H9 (cell line): ENCODE measurements around the gene BOLA3. TPM values are rescaled to one million over a fixed set of nuclear protein-coding genes. Genes with fewer than 3 reads are reported as not detected.

Experiments
- DNase-seq: peaks from one replicate; pipeline ENCODE4 v3.0.0-alpha.2; 2017
- H2AFZ ChIP-seq: one replicate; pipeline ENCODE4 v1.6.1; 2013; ENCODE audit warnings: mild to moderate bottlenecking, low read length, control low read depth, moderate library complexity
- H2AK5ac ChIP-seq: 2 replicates; pipeline ENCODE4 v1.6.1; 2013; ENCODE audit warnings: low read length, control low read depth, mixed read lengths; ENCODE audit not compliant: insufficient read length
- H2BK120ac ChIP-seq: one replicate; pipeline ENCODE4 v1.6.1; 2013; ENCODE audit warnings: low read depth, mild to moderate bottlenecking, low read length, control low read depth, inconsistent platforms; ENCODE audit not compliant: poor library complexity, severe bottlenecking
- H2BK12ac ChIP-seq: 2 replicates; pipeline ENCODE4 v1.6.1; 2013; ENCODE audit warnings: low read length, control low read depth, mixed read lengths, low read depth; ENCODE audit not compliant: insufficient read length
- H2BK15ac ChIP-seq: 2 replicates; pipeline ENCODE4 v1.6.1; 2013; ENCODE audit warnings: low read depth, low read length, control low read depth
- H2BK20ac ChIP-seq: one replicate; pipeline ENCODE4 v1.6.1; 2013; ENCODE audit warnings: low read depth, mild to moderate bottlenecking, low read length, control low read depth, inconsistent platforms; ENCODE audit not compliant: poor library complexity, severe bottlenecking
- H2BK5ac ChIP-seq: 2 replicates; pipeline ENCODE4 v1.6.1; 2013; ENCODE audit warnings: low read length, control low read depth, mixed read lengths; ENCODE audit not compliant: insufficient read length
- H3K14ac ChIP-seq: 2 replicates; pipeline ENCODE4 v1.6.1; 2013; ENCODE audit warnings: low read length, control low read depth; ENCODE audit not compliant: insufficient read depth
- H3K18ac ChIP-seq: 2 replicates; pipeline ENCODE4 v1.6.1; 2013; ENCODE audit warnings: low read depth, mild to moderate bottlenecking, mixed read lengths, low read length, control low read depth; ENCODE audit not compliant: insufficient read length
- H3K23ac ChIP-seq: 2 replicates; pipeline ENCODE4 v1.6.1; 2013; ENCODE audit warnings: low read length, control low read depth, mixed read lengths, low read depth; ENCODE audit not compliant: insufficient read length
- H3K23me2 ChIP-seq: 2 replicates; pipeline ENCODE4 v1.6.1; 2013; ENCODE audit warnings: low read depth, mild to moderate bottlenecking, mixed read lengths, low read length, control low read depth; ENCODE audit not compliant: insufficient read length, poor library complexity, severe bottlenecking
- H3K27ac ChIP-seq: 2 replicates; pipeline ENCODE4 v1.5.1; 2013; ENCODE audit warnings: low read length, control low read depth, mixed read lengths, low read depth; ENCODE audit not compliant: insufficient read length
- H3K27me3 ChIP-seq: 2 replicates; pipeline ENCODE4 v1.6.1; 2013; ENCODE audit warnings: low read length, control low read depth, inconsistent platforms; ENCODE audit not compliant: insufficient read depth
- H3K4ac ChIP-seq: 2 replicates; pipeline ENCODE4 v1.6.1; 2013; ENCODE audit warnings: low read depth, mild to moderate bottlenecking, control low read depth, inconsistent platforms, low read length, moderate library complexity
- H3K4me1 ChIP-seq: 2 replicates; pipeline ENCODE4 v1.6.1; 2013; ENCODE audit warnings: low read length, control low read depth, inconsistent platforms; ENCODE audit not compliant: insufficient read depth
- H3K4me2 ChIP-seq: 2 replicates; pipeline ENCODE4 v1.6.1; 2013; ENCODE audit warnings: low read length, control low read depth, mixed read lengths; ENCODE audit not compliant: insufficient read length, insufficient read depth
- H3K56ac ChIP-seq: 2 replicates; pipeline ENCODE4 v1.6.1; 2013; ENCODE audit warnings: low read depth, mild to moderate bottlenecking, mixed read lengths, low read length, control low read depth; ENCODE audit not compliant: insufficient read length
- H3K79me1 ChIP-seq: 2 replicates; pipeline ENCODE4 v1.6.1; 2013; ENCODE audit warnings: low read depth, mild to moderate bottlenecking, moderate library complexity, low read length, control low read depth, inconsistent platforms; ENCODE audit not compliant: insufficient read depth, poor library complexity, severe bottlenecking
- H3K79me2 ChIP-seq: 2 replicates; pipeline ENCODE4 v1.6.1; 2013; ENCODE audit warnings: low read length, control low read depth, inconsistent platforms; ENCODE audit not compliant: insufficient read depth
- H3K9ac ChIP-seq: 2 replicates; pipeline ENCODE4 v1.6.1; 2013; ENCODE audit warnings: low read length, control low read depth, mixed read lengths; ENCODE audit not compliant: insufficient read length; ENCODE audit errors: extremely low read depth
- H3K9me3 ChIP-seq: one replicate; pipeline ENCODE4 v1.6.1; 2013; ENCODE audit warnings: low read depth, low read length, inconsistent platforms; ENCODE audit not compliant: control insufficient read depth
- H3T11ph ChIP-seq: one replicate; pipeline ENCODE4 v1.6.1; 2013; ENCODE audit warnings: mild to moderate bottlenecking, low read length, control low read depth, inconsistent platforms
- H4K20me1 ChIP-seq: one replicate; pipeline ENCODE4 v1.6.1; 2013; ENCODE audit not compliant: control insufficient read depth, insufficient read length, insufficient read depth
- H4K5ac ChIP-seq: 2 replicates; pipeline ENCODE4 v1.6.1; 2013; ENCODE audit warnings: low read depth, mild to moderate bottlenecking, mixed read lengths, low read length, control low read depth; ENCODE audit not compliant: insufficient read length
- H4K8ac ChIP-seq: replicated peaks from 2 replicates; pipeline ENCODE4 v1.6.1; 2013; ENCODE audit warnings: low read length, control low read depth, mixed read lengths, low read depth; ENCODE audit not compliant: insufficient read length
- H4K91ac ChIP-seq: 2 replicates; pipeline ENCODE4 v1.6.1; 2013; ENCODE audit warnings: low read depth, mild to moderate bottlenecking, moderate library complexity, mixed read lengths, low read length, control low read depth; ENCODE audit not compliant: insufficient read length
- H3K27ac Mint-ChIP-seq, 3 experiments: 2 replicates in 2 of 3; 3 replicates in 1 of 3; pipeline ENCODE4 v1.8.0; 2020 to 2021; ENCODE audit warnings: mixed read lengths in 3 of 3, mild to moderate bottlenecking in 1 of 3, moderate library complexity in 1 of 3
- H3K27me3 Mint-ChIP-seq: 2 replicates; pipeline ENCODE4 v1.8.0; 2021; ENCODE audit warnings: low read depth, mild to moderate bottlenecking, moderate library complexity, mixed read lengths
- H3K36me3 Mint-ChIP-seq, 3 experiments: 2 replicates in 2 of 3; 3 replicates in 1 of 3; pipeline ENCODE4 v1.8.0; 2020 to 2021; ENCODE audit warnings: low read depth in 3 of 3, mixed read lengths in 3 of 3; ENCODE audit not compliant: insufficient read depth in 1 of 3
- H3K4me1 Mint-ChIP-seq, 2 experiments: 2 replicates each; pipeline ENCODE4 v1.8.0; 2020; ENCODE audit warnings: mixed read lengths in 2 of 2
- H3K4me3 Mint-ChIP-seq, 2 experiments: 2 replicates in 1 of 2; 3 replicates in 1 of 2; pipeline ENCODE4 v1.8.0; 2020 to 2021; ENCODE audit warnings: mild to moderate bottlenecking in 2 of 2, mixed read lengths in 2 of 2, moderate library complexity in 1 of 2
- H3K9me3 Mint-ChIP-seq, 2 experiments: 2 replicates in 1 of 2; 3 replicates in 1 of 2; pipeline ENCODE4 v1.8.0; 2020; ENCODE audit warnings: mild to moderate bottlenecking in 2 of 2, mixed read lengths in 2 of 2, moderate library complexity in 1 of 2
- CTCF ChIP-seq: fragments of 200-600 bp; sonication (generic); conservative IDR thresholded peaks from 3 replicates; pipeline ENCODE4 v1.8.0; 2021; ENCODE audit warnings: antibody characterized with exemption, mild to moderate bottlenecking
- WGBS: extraction: QIAGEN DNeasy Blood & Tissue Kit; methylation state at CpG from one replicate; pipeline ENCODE4 v1.1.7; 2013; ENCODE audit warnings: missing lambda C conversion rate, low lambda C conversion rate, mixed read lengths; ENCODE audit not compliant: insufficient read length; ENCODE audit errors: extremely low coverage; 5-methylcytosine and 5-hydroxymethylcytosine counted together
- total RNA-seq: library from RNA; stranded (reverse); gene quantifications from 2 replicates; pipeline ENCODE4 v1.2.1, GENCODE V29; 2021

Gene BOLA3
- total RNA-seq, 1 experiment from 2014 or later = 45.0 TPM

DNA sequence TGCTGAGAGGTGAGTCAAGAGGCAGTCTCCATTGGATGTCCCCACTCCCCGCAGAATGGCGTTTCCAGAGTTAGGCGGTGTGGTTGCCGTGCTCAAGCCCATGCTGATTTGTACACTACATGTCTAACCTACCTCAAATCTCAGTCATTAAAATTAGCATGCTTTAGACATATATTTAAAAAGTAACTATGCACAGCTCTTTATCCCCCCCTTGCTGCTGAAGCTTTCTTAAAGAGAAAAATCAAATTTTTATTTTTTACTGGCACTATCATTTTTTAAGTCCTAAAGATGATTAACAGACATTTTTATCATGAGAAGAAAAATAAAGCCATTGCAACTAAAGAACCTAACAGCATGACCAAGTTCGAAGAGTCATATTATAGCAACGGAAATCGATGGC is 42.9 kb downstream of the BOLA3 start:
- Histone ChIP-seq H3K27me3 (no peaks in the 10 kb centered on the region), H3K79me2 (no peaks in the 10 kb centered on the region), H3K4ac (no peak overlapping the region), H2BK120ac (no peak overlapping the region), H3K79me1 (no peaks in the 10 kb centered on the region), H2BK5ac (no peak overlapping the region), H2BK20ac (no peak overlapping the region), H4K91ac (no peak overlapping the region), H4K20me1 (no peaks in the 10 kb centered on the region), H3K4me1 (no peaks in the 10 kb centered on the region; the same call in 1 of the 2 replicates), H3T11ph (no peak overlapping the region), H3K23ac (no peak overlapping the region), H3K14ac (no peak overlapping the region), H3K27ac (no peak overlapping the region), H3K56ac (no peak overlapping the region), H3K9ac (no peak overlapping the region), H4K5ac (no peak overlapping the region), H3K18ac (no peak overlapping the region), H4K8ac (no peak overlapping the region), H3K9me3 (no peaks in the 10 kb centered on the region), H2BK15ac (no peak overlapping the region), H2BK12ac (no peak overlapping the region), H3K23me2 (no peaks in the 10 kb centered on the region), H2AK5ac (no peak overlapping the region), H2AFZ (no peak overlapping the region), H3K4me2 (no peak overlapping the region)
- no peak overlapping the region for H3K4me3 Mint-ChIP-seq
- DNase-seq = no peak
- peak overlapping the region in 1 of 3 experiments; percentile 62; a peak in 1 of 7 replicates for H3K27ac Mint-ChIP-seq
- no peaks in the 10 kb centered on the region for H3K27me3 Mint-ChIP-seq
- no peak for TF ChIP-seq CTCF
- peaks cover 25 to 27% of the 10 kb centered on the region in 2 experiments for H3K4me1 Mint-ChIP-seq
- no peaks in the 10 kb centered on the region for H3K9me3 Mint-ChIP-seq
- H3K36me3 Mint-ChIP-seq = peaks cover 12 to 24% (median 20%) of the 10 kb centered on the region in 3 experiments; a peak in 6 of 7 replicates
- no CpG with 5 or more reads among the region's 7 CpGs for WGBS
